ENCODE data around the gene TXNDC2. TPM values are rescaled to one million over a fixed set of nuclear protein-coding genes. Genes with fewer than 3 reads are reported as not detected.

Gene TXNDC2
- total RNA-seq, 2 donors from 2014 or later, result 3.6 TPM; not detected in 1

DNA sequence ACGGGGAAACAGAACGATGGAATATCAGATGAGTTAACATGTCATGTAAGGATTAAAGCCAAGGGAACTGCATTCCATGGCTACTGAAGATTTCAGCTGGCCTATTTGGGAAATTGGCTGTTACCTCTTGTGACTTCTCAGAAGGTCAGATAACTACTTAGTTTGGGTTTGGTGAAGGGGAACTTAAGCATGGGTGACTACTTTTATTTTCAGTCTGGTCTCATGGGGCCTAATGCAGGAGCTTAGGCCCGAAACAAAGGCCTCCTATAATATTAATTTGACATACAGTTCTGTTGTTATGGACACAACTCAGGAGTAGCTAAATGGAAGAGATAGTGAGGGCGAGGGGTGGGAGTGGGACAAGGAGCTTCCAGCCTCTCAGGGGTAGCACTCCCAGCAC is 44.0 kb upstream of the TXNDC2 start:
- DNase-seq (ENCODE audit: low spot score), result no peak
- H3K4me1 ChIP-seq (replicated peaks), result peaks cover 3% of the 10 kb centered on the region
- no peaks in the 10 kb centered on the region for H3K27me3 ChIP-seq (replicated peaks; ENCODE audit: insufficient read depth)
- H3K36me3 ChIP-seq, result no peaks in the 10 kb centered on the region
- TF ChIP-seq CTCF (IDR thresholded peaks at IDR 0.05) (no peak), POLR2AphosphoS5 (IDR thresholded peaks at IDR 0.05) (no peak), POLR2A (IDR thresholded peaks at IDR 0.05) (no peak)
- no peaks in the 10 kb centered on the region for H3K9me3 ChIP-seq
- no peak overlapping the region for H3K4me3 ChIP-seq
- intact Hi-C loops (cut with DNase I), result no loop called here
- H3K27ac ChIP-seq, result no peak overlapping the region
- 71% methylated on average over 4 of the region's 4 CpGs for WGBS

GRCh38 chr18:9842448-9842847 is 43.3 kb upstream of the TXNDC2 start:
- H3K9me3 ChIP-seq, result no peaks in the 10 kb centered on the region
- peaks cover 8% of the 10 kb centered on the region for H3K4me1 ChIP-seq (replicated peaks)
- no peak for DNase-seq (ENCODE audit: low spot score)
- TF ChIP-seq CTCF (IDR thresholded peaks at IDR 0.05), result no peak
- TF ChIP-seq POLR2A (IDR thresholded peaks at IDR 0.05), result no peak
- TF ChIP-seq POLR2AphosphoS5 (IDR thresholded peaks at IDR 0.05), result no peak
- no peaks in the 10 kb centered on the region for H3K27me3 ChIP-seq (replicated peaks; ENCODE audit: insufficient read depth)
- intact Hi-C loops (cut with DNase I), result no loop called here
- WGBS, result 94% methylated on average over 6 of the region's 6 CpGs
- H3K36me3 ChIP-seq, result no peaks in the 10 kb centered on the region
- no peak overlapping the region for H3K4me3 ChIP-seq
- no peak overlapping the region for H3K27ac ChIP-seq

- H3K36me3 ChIP-seq, result no peaks in the 10 kb centered on the region
- H3K27ac ChIP-seq, result no peak overlapping the region
- no peaks in the 10 kb centered on the region for H3K9me3 ChIP-seq
- DNase-seq (ENCODE audit: low spot score), result no peak
- intact Hi-C loops (cut with DNase I), result no loop called here
- H3K4me1 ChIP-seq (replicated peaks), result peaks cover 8% of the 10 kb centered on the region
- WGBS, result 86% methylated on average over 3 of the region's 3 CpGs
- no peak overlapping the region for H3K4me3 ChIP-seq
- no peaks in the 10 kb centered on the region for H3K27me3 ChIP-seq (replicated peaks; ENCODE audit: insufficient read depth)
- TF ChIP-seq CTCF (IDR thresholded peaks at IDR 0.05) (no peak), POLR2A (IDR thresholded peaks at IDR 0.05) (no peak), POLR2AphosphoS5 (IDR thresholded peaks at IDR 0.05) (no peak)
Observed at GRCh38 chr18:9845256-9845655, 40.5 kb upstream of the TXNDC2 start.

- Histone ChIP-seq H3K27me3 (replicated peaks; ENCODE audit: insufficient read depth) (no peaks in the 10 kb centered on the region), H3K27ac (peak overlapping the region; percentile 57 to 58), H3K9me3 (no peaks in the 10 kb centered on the region), H3K4me3 (peak overlapping the region in 1 of 2 donors; percentile 10), H3K36me3 (no peaks in the 10 kb centered on the region), H3K4me1 (replicated peaks) (peaks cover 8% of the 10 kb centered on the region)
- intact Hi-C loops (cut with DNase I), result no loop called here
- DNase-seq (ENCODE audit: low spot score), result peak; percentile 26
- WGBS, result 33% methylated on average over 10 of the region's 10 CpGs
- TF ChIP-seq CTCF (IDR thresholded peaks at IDR 0.05) (no peak), POLR2A (IDR thresholded peaks at IDR 0.05) (no peak), POLR2AphosphoS5 (IDR thresholded peaks at IDR 0.05) (peak; percentile 68)
Observed at GRCh38 chr18:9846162-9846925, 39.4 kb upstream of the TXNDC2 start.

Data from prostate gland (tissue), 2 donors.